HCT116 (cell line): ENCODE results near the gene COL16A1. TPM values are rescaled to one million over a fixed set of nuclear protein-coding genes. Genes with fewer than 3 reads are reported as not detected.

Experiments
- ATAC-seq: fragments of 200-7000 bp; cut with Tn5 transposase; 2 replicates; pipeline ENCODE4 v1.9.1; 2020; ENCODE audit warnings: mild to moderate bottlenecking, moderate library complexity
- BruUV-seq: library from RNA; stranded (reverse); fragments of 400-500 nt; replicated peaks from 2 replicates; lab custom pipeline; 2021; lab: Mats Ljungman, UMichigan
- CTCF ChIA-PET: fragments of 300-600 bp; sonication (Branson Sonifier 250); formaldehyde crosslinking; loops from one replicate; lab custom pipeline; 2021; ENCODE audit warnings: antibody characterized with exemption; lab: Charles Lee
- POLR2A ChIA-PET: fragments of 300-600, 350-600 bp; sonication (Branson Sonifier 250); formaldehyde crosslinking; loops from one replicate; lab custom pipeline; 2021; ENCODE audit warnings: antibody characterized with exemption; lab: Charles Lee
- RAD21 ChIA-PET, 2 experiments: fragments of 300-600 bp; sonication (Branson Sonifier 250); formaldehyde crosslinking; loops; one replicate each; lab custom pipeline; 2023; ENCODE audit warnings: low total read pairs in 2 of 2; ENCODE audit not compliant: uncharacterized antibody in 2 of 2, unreplicated experiment in 2 of 2, low non-redundant PET in 1 of 2; lab: Charles Lee
- DNase-seq: peaks from one replicate; pipeline ENCODE4 v3.0.0-alpha.2; 2010; ENCODE audit warnings: low read depth, low spot score
- H2AFZ ChIP-seq: fragments of 200-600 bp; shearing (Covaris generic), sonication (generic); 2 replicates; pipeline ENCODE4 v1.6.1; 2017; ENCODE audit warnings: low read depth, mixed run types, mixed read lengths, antibody characterized with exemption, low read length; ENCODE audit not compliant: poor library complexity, severe bottlenecking
- H3K27ac ChIP-seq: 2 replicates; pipeline ENCODE4 v1.5.1; 2012; ENCODE audit warnings: low read depth, low read length
- H3K27me3 ChIP-seq: fragments of 200-600 bp; sonication (generic); 2 replicates; pipeline ENCODE4 v1.6.1; 2016; ENCODE audit warnings: mixed run types, low read length, mixed read lengths; ENCODE audit not compliant: insufficient read depth
- H3K36me3 ChIP-seq, 2 experiments: fragments of 200-500 bp in 1 of 2; fragments of 200-600 bp in 1 of 2; sonication (Bioruptor generic) in 1 of 2; sonication (generic) in 1 of 2; 2 replicates each; pipeline versions ENCODE4 v1.5.1 to v1.6.1; 2014 to 2016; ENCODE audit warnings: low read length in 2 of 2, inconsistent platforms in 1 of 2, mixed read lengths in 1 of 2, mixed run types in 1 of 2; ENCODE audit not compliant: insufficient read depth in 2 of 2, control insufficient read depth in 1 of 2
- H3K4me1 ChIP-seq, 2 experiments: fragments of 200-600 bp in 1 of 2; sonication (generic) in 1 of 2; 2 replicates each; pipeline versions ENCODE4 v1.5.1 to v1.6.1; 2012 to 2017; ENCODE audit warnings: low read length in 2 of 2, inconsistent platforms in 1 of 2, mild to moderate bottlenecking in 1 of 2, mixed read lengths in 1 of 2, mixed run types in 1 of 2, moderate library complexity in 1 of 2; ENCODE audit not compliant: insufficient read depth in 2 of 2, control insufficient read depth in 1 of 2
- H3K4me2 ChIP-seq: fragments of 200-600 bp; sonication (generic); 2 replicates; pipeline ENCODE4 v1.6.1; 2017; ENCODE audit warnings: mixed run types, low read length, mixed read lengths
- H3K4me3 ChIP-seq, 2 experiments: fragments of 200-600 bp in 1 of 2; sonication (generic) in 1 of 2; replicated peaks in 1 of 2; 2 replicates each; pipeline ENCODE4 v1.5.1; 2011 to 2016; ENCODE audit warnings: low read length in 2 of 2, control low read depth in 1 of 2, low read depth in 1 of 2, mild to moderate bottlenecking in 1 of 2, mixed read lengths in 1 of 2, mixed run types in 1 of 2
- H3K79me2 ChIP-seq: fragments of 200-600 bp; sonication (generic); 2 replicates; pipeline ENCODE4 v1.6.1; 2017; ENCODE audit warnings: mild to moderate bottlenecking, mixed run types, low read length, moderate library complexity, mixed read lengths; ENCODE audit not compliant: insufficient read depth
- H3K9ac ChIP-seq: fragments of 200-600 bp; sonication (generic); 2 replicates; pipeline ENCODE4 v1.6.1; 2016; ENCODE audit warnings: low read length, mixed read lengths
- H3K9me2 ChIP-seq: fragments of 200-600 bp; sonication (generic), shearing (Covaris generic); 2 replicates; pipeline ENCODE4 v1.6.1; 2017; ENCODE audit warnings: mixed run types, mild to moderate bottlenecking, moderate library complexity; ENCODE audit not compliant: insufficient read depth
- H3K9me3 ChIP-seq, 2 experiments: fragments of 200-500 bp in 1 of 2; fragments of 200-600 bp in 1 of 2; sonication (Bioruptor generic) in 1 of 2; sonication (generic) in 1 of 2; 2 replicates each; pipeline ENCODE4 v1.6.1; 2014 to 2017; ENCODE audit warnings: low read length in 2 of 2, mixed read lengths in 2 of 2, inconsistent platforms in 1 of 2, low read depth in 1 of 2, mild to moderate bottlenecking in 1 of 2, mixed run types in 1 of 2, moderate library complexity in 1 of 2; ENCODE audit not compliant: control insufficient read depth in 1 of 2, insufficient read depth in 1 of 2
- H4K20me1 ChIP-seq: fragments of 200-600 bp; sonication (generic), shearing (Covaris generic); 2 replicates; pipeline ENCODE4 v1.6.1; 2017; ENCODE audit warnings: mixed run types, mild to moderate bottlenecking, moderate library complexity; ENCODE audit not compliant: insufficient read depth
- ATF3 ChIP-seq: IDR thresholded peaks from 2 replicates; pipeline ENCODE4 v1.6.1; 2012
- CBX3 ChIP-seq: IDR thresholded peaks from 2 replicates; pipeline ENCODE4 v1.6.1; 2012; ENCODE audit warnings: low read depth
- CEBPB ChIP-seq: IDR thresholded peaks from 2 replicates; pipeline ENCODE4 v1.6.1; 2012; ENCODE audit warnings: low read depth
- EGR1 ChIP-seq: IDR thresholded peaks from 2 replicates; pipeline ENCODE4 v1.6.1; 2012; ENCODE audit warnings: low read depth
- EZH2 ChIP-seq: fragments of 200-600 bp; sonication (generic); IDR thresholded peaks from 2 replicates; pipeline ENCODE4 v1.6.1; 2017; ENCODE audit warnings: antibody characterized with exemption, mixed run types
- MAX ChIP-seq: IDR thresholded peaks from 2 replicates; pipeline ENCODE4 v1.6.1; 2012
- POLR2A ChIP-seq: IDR thresholded peaks from 2 replicates; pipeline ENCODE4 v1.7.0; 2011; ENCODE audit warnings: borderline replicate concordance; ENCODE audit not compliant: insufficient read depth, insufficient read length; ENCODE audit errors: extremely low read depth
- POLR2AphosphoS5 ChIP-seq: IDR thresholded peaks from 2 replicates; pipeline ENCODE4 v1.6.1; 2011; ENCODE audit warnings: mild to moderate bottlenecking, low read depth, low read length, moderate library complexity
- RAD21 ChIP-seq: IDR thresholded peaks from 2 replicates; pipeline ENCODE4 v1.6.1; 2012; ENCODE audit warnings: low read depth, mild to moderate bottlenecking
- REST ChIP-seq: IDR thresholded peaks from 2 replicates; pipeline ENCODE4 v1.6.1; 2012; ENCODE audit warnings: low read depth
- SIN3A ChIP-seq: IDR thresholded peaks from 2 replicates; pipeline ENCODE4 v1.6.1; 2012; ENCODE audit warnings: low read depth
- TCF7L2 ChIP-seq: IDR thresholded peaks from 2 replicates; pipeline ENCODE4 v1.7.0; 2011; ENCODE audit warnings: borderline replicate concordance, inconsistent platforms; ENCODE audit not compliant: insufficient read depth, insufficient read length; ENCODE audit errors: extremely low read depth
- YY1 ChIP-seq: IDR thresholded peaks from 2 replicates; pipeline ENCODE4 v1.6.1; 2011; ENCODE audit warnings: low read length, low read depth, moderate library complexity, mild to moderate bottlenecking; ENCODE audit not compliant: insufficient replicate concordance; ENCODE audit errors: extremely low read depth
- ZBTB33 ChIP-seq: IDR thresholded peaks from 2 replicates; pipeline ENCODE4 v1.6.1; 2011; ENCODE audit warnings: mild to moderate bottlenecking, low read length, moderate library complexity; ENCODE audit not compliant: insufficient replicate concordance; ENCODE audit errors: extremely low read depth
- ZFX ChIP-seq: fragments of 450-650 bp; IDR thresholded peaks from 2 replicates; pipeline ENCODE4 v1.6.1; 2017
- ZNF274 ChIP-seq: fragments of 200-500 bp; sonication (Bioruptor generic); IDR thresholded peaks from 2 replicates; pipeline ENCODE4 v1.6.1; 2014; ENCODE audit warnings: mild to moderate bottlenecking, low read depth, low read length, inconsistent platforms
- intact Hi-C: fragments of 100-400 bp; cut with micrococcal nuclease; formaldehyde crosslinking; loops from 2 replicates; pipeline ENCODE4 v1.10.0; 2022
- total RNA-seq: library from RNA; stranded (reverse); gene quantifications from one replicate; pipeline ENCODE4 v1.2.1, GENCODE V29; 2021; ENCODE audit not compliant: unreplicated experiment

COL16A1 gene
- total RNA-seq, 1 experiment from 2014 or later = 2.2 TPM

GRCh38 chr1:31748365-31748764 lies 44.5 kb upstream of the COL16A1 start:
- Histone ChIP-seq H2AFZ (no peak overlapping the region), H3K4me3 (no peak overlapping the region), H3K27ac (no peak overlapping the region), H3K9me3 (no peaks in the 10 kb centered on the region), H3K9ac (no peak overlapping the region), H3K9me2 (no peaks in the 10 kb centered on the region), H3K4me2 (no peak overlapping the region), H3K79me2 (no peaks in the 10 kb centered on the region), H3K36me3 (no peaks in the 10 kb centered on the region), H3K4me1 (peaks cover 7 to 14% of the 10 kb centered on the region in 2 experiments), H3K27me3 (no peaks in the 10 kb centered on the region), H4K20me1 (no peaks in the 10 kb centered on the region)
- intact Hi-C loops = no loop called here
- no TSS peak for BruUV-seq
- DNase-seq (no peak), ATAC-seq (no peak)
- TF ChIP-seq EGR1 (no peak), CBX3 (no peak), ZBTB33 (no peak), POLR2A (no peak), ZNF274 (no peak), ZFX (no peak), REST (no peak), MAX (no peak), CEBPB (no peak), TCF7L2 (no peak), POLR2AphosphoS5 (no peak), RAD21 (no peak), ATF3 (no peak), SIN3A (no peak), EZH2 (no peak), YY1 (no peak)
- ChIA-PET CTCF (interaction anchor here (1.0 kb wide), 1 partner anchor 15 kb away, joined by 4 read pairs; no protein-coding TSS in a partner anchor), POLR2A (no interaction called here), RAD21 (no interaction called here)
